Stomach smooth muscle (tissue), 2 donors: ENCODE measurements around the gene ATP8B4.

Source experiments
- H3K27ac ChIP-seq: one replicate; pipeline ENCODE4 v1.7.0; 2013; ENCODE audit warnings: mild to moderate bottlenecking, low read length, inconsistent platforms
- H3K27me3 ChIP-seq, 2 donors: one replicate each; pipeline ENCODE4 v1.7.0; 2013; ENCODE audit warnings: low read length in 2 of 2; ENCODE audit not compliant: insufficient read depth in 2 of 2, control insufficient read depth in 1 of 2
- H3K36me3 ChIP-seq, 2 donors: one replicate each; pipeline ENCODE4 v1.7.0; 2013; ENCODE audit warnings: low read length in 2 of 2; ENCODE audit not compliant: control insufficient read depth in 2 of 2, insufficient read depth in 2 of 2
- H3K4me1 ChIP-seq: one replicate; pipeline ENCODE4 v1.7.0; 2013; ENCODE audit warnings: low read length; ENCODE audit not compliant: control insufficient read depth, insufficient read depth
- H3K4me3 ChIP-seq, 2 donors: one replicate each; pipeline ENCODE4 v1.7.0; 2013; ENCODE audit warnings: low read length in 2 of 2
- H3K9ac ChIP-seq, 2 donors: one replicate each; pipeline ENCODE4 v1.7.0; 2013; ENCODE audit warnings: low read length in 2 of 2, mild to moderate bottlenecking in 1 of 2
- H3K9me3 ChIP-seq, 2 donors: one replicate each; pipeline ENCODE4 v1.7.0; 2013; ENCODE audit warnings: low read length in 2 of 2; ENCODE audit not compliant: control insufficient read depth in 2 of 2
- donor health status: healthy.
- donor health status: Pancreatic carcinoma.

Gene ATP8B4

GRCh38 chr15:49895347-49896223, 223.4 kb downstream of the ATP8B4 start:
- H3K36me3 ChIP-seq, result no peaks in the 10 kb centered on the region
- no peak overlapping the region for H3K9ac ChIP-seq
- no peaks in the 10 kb centered on the region for H3K27me3 ChIP-seq
- H3K4me3 ChIP-seq, result no peak overlapping the region
- H3K27ac ChIP-seq, result no peak overlapping the region
- H3K9me3 ChIP-seq, result no peaks in the 10 kb centered on the region
- no peaks in the 10 kb centered on the region for H3K4me1 ChIP-seq

DNA sequence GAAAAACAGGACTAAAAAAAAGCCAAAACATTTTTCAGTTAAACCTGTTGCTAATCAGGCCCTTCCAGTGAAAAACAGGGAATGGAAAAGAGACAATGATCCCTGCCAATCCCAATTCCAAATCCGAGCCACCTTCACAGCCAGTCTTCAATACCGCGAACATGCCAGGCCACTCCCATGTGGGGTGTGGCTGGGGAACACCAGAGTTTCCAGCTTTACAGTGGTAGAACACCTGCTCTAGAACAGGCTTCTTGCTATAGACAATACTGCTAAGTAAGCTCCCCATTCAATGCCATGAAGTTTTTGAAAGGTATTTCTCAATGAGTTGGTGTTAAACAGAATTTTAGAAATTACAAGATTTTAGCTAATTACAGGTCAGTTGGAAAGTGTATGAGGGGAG, 228.3 kb downstream of the ATP8B4 start:
- Histone ChIP-seq H3K9ac (no peak overlapping the region), H3K27ac (no peak overlapping the region), H3K36me3 (no peaks in the 10 kb centered on the region), H3K27me3 (no peaks in the 10 kb centered on the region), H3K4me3 (no peak overlapping the region), H3K9me3 (no peaks in the 10 kb centered on the region), H3K4me1 (peaks cover 10% of the 10 kb centered on the region)

DNA sequence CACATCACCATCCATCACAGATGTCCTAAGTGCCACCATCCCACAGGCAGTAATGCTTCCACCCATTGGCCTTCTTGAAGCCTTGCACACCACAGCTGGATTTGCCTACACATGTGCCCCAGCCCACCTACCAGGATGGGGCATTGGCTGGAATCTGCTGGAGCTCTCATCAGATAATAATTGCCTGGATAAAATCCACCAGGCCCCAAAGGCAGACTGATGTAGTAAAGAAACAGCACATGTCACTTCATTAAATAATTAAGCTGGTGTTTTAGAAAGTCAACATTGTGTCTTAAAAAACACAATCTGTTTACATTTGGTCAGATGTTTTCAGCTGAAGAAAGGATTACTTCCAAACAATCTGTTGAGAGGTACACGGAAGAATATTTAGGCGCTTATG, 229.5 kb downstream of the ATP8B4 start:
- Histone ChIP-seq H3K27me3 (no peaks in the 10 kb centered on the region), H3K27ac (peak overlapping the region; percentile 37), H3K4me3 (no peak overlapping the region), H3K36me3 (no peaks in the 10 kb centered on the region), H3K9ac (no peak overlapping the region), H3K4me1 (peaks cover 10% of the 10 kb centered on the region), H3K9me3 (no peaks in the 10 kb centered on the region)

GRCh38 chr15:49888734-49889133, 230.3 kb downstream of the ATP8B4 start:
- Histone ChIP-seq H3K4me1 (peaks cover 10% of the 10 kb centered on the region), H3K27me3 (no peaks in the 10 kb centered on the region), H3K9me3 (no peaks in the 10 kb centered on the region), H3K9ac (no peak overlapping the region), H3K4me3 (no peak overlapping the region), H3K27ac (peak overlapping the region; percentile 37), H3K36me3 (no peaks in the 10 kb centered on the region)

DNA sequence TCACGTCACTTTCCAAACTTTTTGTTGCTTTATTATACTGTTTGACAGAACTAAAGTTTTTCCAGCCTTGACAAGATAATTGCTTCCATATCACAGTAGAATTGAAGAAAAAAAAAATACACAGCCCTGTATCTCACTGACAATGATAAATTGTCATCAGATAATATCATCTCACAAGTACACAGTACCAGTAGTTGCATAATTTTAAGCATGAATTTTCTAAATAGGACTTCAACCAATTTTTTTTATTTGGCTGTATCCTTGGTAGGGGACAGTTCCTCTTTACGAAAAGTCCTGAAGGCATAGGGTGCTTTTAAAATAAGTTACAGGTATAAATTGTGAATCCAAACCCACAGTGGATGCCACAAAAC, 230.7 kb downstream of the ATP8B4 start:
- Histone ChIP-seq H3K4me1 (peaks cover 10% of the 10 kb centered on the region), H3K9ac (no peak overlapping the region), H3K27me3 (no peaks in the 10 kb centered on the region), H3K27ac (peak overlapping the region; percentile 62), H3K9me3 (no peaks in the 10 kb centered on the region), H3K36me3 (no peaks in the 10 kb centered on the region), H3K4me3 (no peak overlapping the region)

- peak overlapping the region in 1 of 2 donors; percentile 22 for H3K4me3 ChIP-seq
- H3K27me3 ChIP-seq, result no peaks in the 10 kb centered on the region
- peak overlapping the region; percentile 62 for H3K27ac ChIP-seq
- H3K36me3 ChIP-seq, result no peaks in the 10 kb centered on the region
- H3K9ac ChIP-seq, result no peak overlapping the region
- H3K9me3 ChIP-seq, result no peaks in the 10 kb centered on the region
- H3K4me1 ChIP-seq, result peaks cover 10% of the 10 kb centered on the region
Observed at GRCh38 chr15:49887659-49888322, 231.2 kb downstream of the ATP8B4 start.

- Histone ChIP-seq H3K4me1 (peaks cover 14% of the 10 kb centered on the region), H3K4me3 (no peak overlapping the region), H3K27me3 (no peaks in the 10 kb centered on the region), H3K9ac (no peak overlapping the region), H3K27ac (no peak overlapping the region), H3K9me3 (no peaks in the 10 kb centered on the region), H3K36me3 (no peaks in the 10 kb centered on the region)
Observed at GRCh38 chr15:49883121-49883520, 235.9 kb downstream of the ATP8B4 start.

GRCh38 chr15:49881866-49882265, 237.2 kb downstream of the ATP8B4 start:
- H3K9ac ChIP-seq, result no peak overlapping the region
- no peaks in the 10 kb centered on the region for H3K27me3 ChIP-seq
- no peak overlapping the region for H3K27ac ChIP-seq
- no peaks in the 10 kb centered on the region for H3K9me3 ChIP-seq
- no peak overlapping the region for H3K4me3 ChIP-seq
- H3K4me1 ChIP-seq, result peaks cover 9% of the 10 kb centered on the region
- H3K36me3 ChIP-seq, result no peaks in the 10 kb centered on the region

- H3K9ac ChIP-seq, result no peak overlapping the region
- H3K9me3 ChIP-seq, result no peaks in the 10 kb centered on the region
- H3K27ac ChIP-seq, result no peak overlapping the region
- peaks cover 13% of the 10 kb centered on the region for H3K4me1 ChIP-seq
- H3K27me3 ChIP-seq, result no peaks in the 10 kb centered on the region
- H3K36me3 ChIP-seq, result no peaks in the 10 kb centered on the region
- H3K4me3 ChIP-seq, result no peak overlapping the region
Observed at GRCh38 chr15:49881433-49881832, 237.6 kb downstream of the ATP8B4 start.

- H3K27me3 ChIP-seq, result no peaks in the 10 kb centered on the region
- no peak overlapping the region for H3K9ac ChIP-seq
- no peak overlapping the region for H3K4me3 ChIP-seq
- H3K36me3 ChIP-seq, result no peaks in the 10 kb centered on the region
- H3K4me1 ChIP-seq, result peaks cover 14% of the 10 kb centered on the region
- peak overlapping the region; percentile 60 for H3K27ac ChIP-seq
- H3K9me3 ChIP-seq, result no peaks in the 10 kb centered on the region
Observed at GRCh38 chr15:49877873-49878521, 241.0 kb downstream of the ATP8B4 start.
